DND-41 (cell line): ENCODE results near the gene FMR1.

Experiments
- EZH2 ChIP-seq: IDR thresholded peaks from 3 replicates; pipeline ENCODE4 v1.6.1; 2012; ENCODE audit warnings: borderline replicate concordance, low read depth, mild to moderate bottlenecking, moderate library complexity, low read length, inconsistent platforms; ENCODE audit not compliant: severe bottlenecking
- TF ChIP-seq, protein P1 (sequence below): IDR thresholded peaks from 2 replicates; pipeline ENCODE4 v1.5.1; 2012; ENCODE audit warnings: borderline replicate concordance, low read length, moderate library complexity, mild to moderate bottlenecking; ENCODE audit not compliant: poor library complexity, severe bottlenecking; ENCODE audit errors: extremely low read depth

DNA sequence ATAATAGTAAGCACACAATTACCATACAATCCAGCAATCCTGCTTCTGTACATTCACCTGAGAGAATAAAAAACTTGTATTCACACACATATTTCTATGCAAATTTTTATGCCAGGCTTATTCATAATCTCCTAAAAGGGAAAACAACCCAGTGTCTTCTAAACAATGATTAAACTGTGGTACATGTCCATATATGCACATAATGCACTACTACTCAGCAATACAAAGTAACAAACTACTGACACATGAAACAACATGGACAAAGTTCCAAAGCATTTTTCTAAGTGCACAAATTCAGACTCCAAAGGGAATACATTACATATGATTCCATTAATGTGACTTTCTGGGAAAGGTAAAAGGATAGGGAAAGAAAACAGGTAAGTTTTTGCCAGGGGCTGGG is 18.0 kb upstream of the FMR1 start:
- TF ChIP-seq, protein P1, sequence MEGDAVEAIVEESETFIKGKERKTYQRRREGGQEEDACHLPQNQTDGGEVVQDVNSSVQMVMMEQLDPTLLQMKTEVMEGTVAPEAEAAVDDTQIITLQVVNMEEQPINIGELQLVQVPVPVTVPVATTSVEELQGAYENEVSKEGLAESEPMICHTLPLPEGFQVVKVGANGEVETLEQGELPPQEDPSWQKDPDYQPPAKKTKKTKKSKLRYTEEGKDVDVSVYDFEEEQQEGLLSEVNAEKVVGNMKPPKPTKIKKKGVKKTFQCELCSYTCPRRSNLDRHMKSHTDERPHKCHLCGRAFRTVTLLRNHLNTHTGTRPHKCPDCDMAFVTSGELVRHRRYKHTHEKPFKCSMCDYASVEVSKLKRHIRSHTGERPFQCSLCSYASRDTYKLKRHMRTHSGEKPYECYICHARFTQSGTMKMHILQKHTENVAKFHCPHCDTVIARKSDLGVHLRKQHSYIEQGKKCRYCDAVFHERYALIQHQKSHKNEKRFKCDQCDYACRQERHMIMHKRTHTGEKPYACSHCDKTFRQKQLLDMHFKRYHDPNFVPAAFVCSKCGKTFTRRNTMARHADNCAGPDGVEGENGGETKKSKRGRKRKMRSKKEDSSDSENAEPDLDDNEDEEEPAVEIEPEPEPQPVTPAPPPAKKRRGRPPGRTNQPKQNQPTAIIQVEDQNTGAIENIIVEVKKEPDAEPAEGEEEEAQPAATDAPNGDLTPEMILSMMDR = no peak
- no peak for TF ChIP-seq EZH2
